Ishikawa (cell line): Measurements from ENCODE around the gene SLC9C2.

Experiments used
- CEBPB ChIP-seq: IDR thresholded peaks from 2 replicates; pipeline ENCODE4 v1.6.1; 2012
- CREB1 ChIP-seq: IDR thresholded peaks from 2 replicates; pipeline ENCODE4 v1.6.1; 2012; ENCODE audit warnings: low read depth
- EP300 ChIP-seq: IDR thresholded peaks from 2 replicates; pipeline ENCODE4 v1.6.1; 2012; ENCODE audit warnings: borderline replicate concordance
- TEAD4 ChIP-seq: IDR thresholded peaks from 2 replicates; pipeline ENCODE4 v1.6.1; 2012
- YY1 ChIP-seq: IDR thresholded peaks from 2 replicates; pipeline ENCODE4 v1.6.1; 2012; ENCODE audit warnings: low read depth
- TF ChIP-seq, protein P1 (sequence below): IDR thresholded peaks from 2 replicates; pipeline ENCODE4 v1.6.1; 2012; ENCODE audit warnings: low read depth, mild to moderate bottlenecking

DNA sequence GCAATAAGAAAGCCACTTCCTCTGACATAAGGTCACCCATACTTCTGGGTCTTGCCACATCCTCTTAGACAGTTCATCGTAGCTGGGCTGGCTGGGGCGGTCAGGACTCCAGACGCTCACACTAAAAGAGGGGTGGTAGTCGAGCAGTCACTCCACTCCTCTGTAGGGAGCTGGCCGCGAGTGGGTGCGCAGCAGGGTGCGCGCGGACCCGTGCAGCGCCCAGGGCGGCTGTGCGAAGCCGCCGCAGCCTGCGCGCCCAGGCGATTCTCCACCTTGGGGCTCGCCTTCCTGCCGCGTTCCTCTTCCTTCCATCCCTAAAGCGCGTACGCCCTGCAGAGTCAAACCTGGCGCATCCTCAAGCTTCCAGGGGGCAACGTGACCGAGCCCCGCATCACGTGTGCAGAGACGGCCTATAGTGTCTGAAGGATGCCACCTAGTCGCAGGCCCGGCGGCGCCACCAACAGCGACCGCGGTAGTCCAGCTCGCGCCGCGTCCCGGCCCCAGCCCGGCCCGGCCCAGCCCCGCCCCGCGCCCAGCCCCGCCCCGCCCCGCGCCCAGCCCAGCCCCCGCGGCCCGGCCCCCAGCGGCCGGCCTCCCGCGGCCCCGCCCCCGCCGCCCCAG lies 126.1 kb downstream of the SLC9C2 start:
- TF ChIP-seq YY1 = no peak
- TF ChIP-seq CREB1 = no peak
- no peak for TF ChIP-seq CEBPB
- TF ChIP-seq EP300 = no peak; the same call in 1 of the 2 replicates
- no peak for TF ChIP-seq TEAD4
- TF ChIP-seq, protein P1, sequence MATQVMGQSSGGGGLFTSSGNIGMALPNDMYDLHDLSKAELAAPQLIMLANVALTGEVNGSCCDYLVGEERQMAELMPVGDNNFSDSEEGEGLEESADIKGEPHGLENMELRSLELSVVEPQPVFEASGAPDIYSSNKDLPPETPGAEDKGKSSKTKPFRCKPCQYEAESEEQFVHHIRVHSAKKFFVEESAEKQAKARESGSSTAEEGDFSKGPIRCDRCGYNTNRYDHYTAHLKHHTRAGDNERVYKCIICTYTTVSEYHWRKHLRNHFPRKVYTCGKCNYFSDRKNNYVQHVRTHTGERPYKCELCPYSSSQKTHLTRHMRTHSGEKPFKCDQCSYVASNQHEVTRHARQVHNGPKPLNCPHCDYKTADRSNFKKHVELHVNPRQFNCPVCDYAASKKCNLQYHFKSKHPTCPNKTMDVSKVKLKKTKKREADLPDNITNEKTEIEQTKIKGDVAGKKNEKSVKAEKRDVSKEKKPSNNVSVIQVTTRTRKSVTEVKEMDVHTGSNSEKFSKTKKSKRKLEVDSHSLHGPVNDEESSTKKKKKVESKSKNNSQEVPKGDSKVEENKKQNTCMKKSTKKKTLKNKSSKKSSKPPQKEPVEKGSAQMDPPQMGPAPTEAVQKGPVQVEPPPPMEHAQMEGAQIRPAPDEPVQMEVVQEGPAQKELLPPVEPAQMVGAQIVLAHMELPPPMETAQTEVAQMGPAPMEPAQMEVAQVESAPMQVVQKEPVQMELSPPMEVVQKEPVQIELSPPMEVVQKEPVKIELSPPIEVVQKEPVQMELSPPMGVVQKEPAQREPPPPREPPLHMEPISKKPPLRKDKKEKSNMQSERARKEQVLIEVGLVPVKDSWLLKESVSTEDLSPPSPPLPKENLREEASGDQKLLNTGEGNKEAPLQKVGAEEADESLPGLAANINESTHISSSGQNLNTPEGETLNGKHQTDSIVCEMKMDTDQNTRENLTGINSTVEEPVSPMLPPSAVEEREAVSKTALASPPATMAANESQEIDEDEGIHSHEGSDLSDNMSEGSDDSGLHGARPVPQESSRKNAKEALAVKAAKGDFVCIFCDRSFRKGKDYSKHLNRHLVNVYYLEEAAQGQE = no peak
